HEK293 (cell line): ENCODE results near the gene FBXO42.
A peak's percentile ranks its signal among the peaks of the same experiment; 100 is the strongest.

Source experiments
- CTCF ChIA-PET: fragments of 350-600 bp; formaldehyde crosslinking; extraction: SDS; loops from one replicate; lab custom pipeline; 2021; ENCODE audit warnings: antibody characterized with exemption; lab: Yijun Ruan, JAX
- POLR2A ChIA-PET: fragments of 300-600 bp; formaldehyde crosslinking; extraction: SDS; loops from one replicate; lab custom pipeline; 2020; ENCODE audit warnings: antibody characterized with exemption, inconsistent platforms; lab: Yijun Ruan, JAX
- H3K27ac ChIP-seq: fragments of 200-500 bp; sonication (Bioruptor generic); 2 replicates; pipeline ENCODE4 v1.5.1; 2014; ENCODE audit warnings: low read depth, low read length, control low read depth, inconsistent platforms; ENCODE audit errors: extremely low read depth
- H3K36me3 ChIP-seq, 2 experiments: fragments of 200-500 bp in 1 of 2; sonication (Bioruptor generic) in 1 of 2; 1 replicate in 1 of 2; 2 replicates in 1 of 2; pipeline ENCODE4 v1.5.1; 2014 to 2017; ENCODE audit warnings: inconsistent platforms in 2 of 2, low read length in 2 of 2; ENCODE audit not compliant: control insufficient read depth in 2 of 2, insufficient read depth in 1 of 2
- H3K4me1 ChIP-seq: fragments of 200-500 bp; sonication (Bioruptor generic); 2 replicates; pipeline ENCODE4 v1.5.1; 2014; ENCODE audit warnings: mild to moderate bottlenecking, low read length, inconsistent platforms; ENCODE audit not compliant: control insufficient read depth, insufficient read depth
- H3K4me3 ChIP-seq: 2 replicates; pipeline ENCODE4 v1.5.1; 2011; ENCODE audit warnings: low read depth, mild to moderate bottlenecking, control low read depth, low read length, moderate library complexity
- H3K9me3 ChIP-seq: fragments of 200-500 bp; sonication (Bioruptor generic); 2 replicates; pipeline ENCODE4 v1.5.1; 2014; ENCODE audit warnings: low read depth, low read length, inconsistent platforms; ENCODE audit not compliant: control insufficient read depth, insufficient read depth
- EGR2 ChIP-seq: fragments of 450-650 bp; formaldehyde crosslinking; IDR thresholded peaks from 2 replicates; pipeline ENCODE4 v1.5.1; 2016; ENCODE audit warnings: low read depth, missing biosample characterization, missing genetic modification characterization
- GLIS1 ChIP-seq: fragments of 450-650 bp; formaldehyde crosslinking; IDR thresholded peaks from 2 replicates; pipeline ENCODE4 v1.5.1; 2016; ENCODE audit warnings: missing biosample characterization, missing genetic modification characterization
- HIC1 ChIP-seq: fragments of 450-650 bp; formaldehyde crosslinking; IDR thresholded peaks from 2 replicates; pipeline ENCODE4 v1.5.1; 2016; ENCODE audit warnings: missing biosample characterization, missing genetic modification characterization
- HOXD13 ChIP-seq: sonication (generic); formaldehyde crosslinking; IDR thresholded peaks from 2 replicates; pipeline ENCODE4 v1.8.0; 2022; ENCODE audit warnings: missing genetic modification reagents, borderline replicate concordance
- INSM2 ChIP-seq: fragments of 450-650 bp; formaldehyde crosslinking; IDR thresholded peaks from 2 replicates; pipeline ENCODE4 v1.5.1; 2016; ENCODE audit warnings: missing biosample characterization, missing genetic modification characterization
- KLF10 ChIP-seq: fragments of 450-650 bp; IDR thresholded peaks from 2 replicates; pipeline ENCODE4 v1.5.1; 2018; ENCODE audit warnings: missing biosample characterization, mild to moderate bottlenecking, missing genetic modification characterization
- KLF16 ChIP-seq: fragments of 450-650 bp; formaldehyde crosslinking; IDR thresholded peaks from 2 replicates; pipeline ENCODE4 v1.5.1; 2017; ENCODE audit warnings: missing biosample characterization, missing genetic modification characterization
- OSR2 ChIP-seq: fragments of 450-650 bp; formaldehyde crosslinking; IDR thresholded peaks from 2 replicates; pipeline ENCODE4 v1.5.1; 2016; ENCODE audit warnings: missing biosample characterization, missing genetic modification characterization
- ZFP69B ChIP-seq: fragments of 450-650 bp; formaldehyde crosslinking; IDR thresholded peaks from 2 replicates; pipeline ENCODE4 v1.5.1; 2016; ENCODE audit warnings: missing biosample characterization, missing genetic modification characterization
- ZIC2 ChIP-seq: fragments of 450-650 bp; formaldehyde crosslinking; IDR thresholded peaks from 2 replicates; pipeline ENCODE4 v1.5.1; 2016; ENCODE audit warnings: missing biosample characterization, missing genetic modification characterization
- ZNF214 ChIP-seq: fragments of 450-650 bp; formaldehyde crosslinking; IDR thresholded peaks from 2 replicates; pipeline ENCODE4 v1.5.1; 2017; ENCODE audit warnings: missing biosample characterization, mild to moderate bottlenecking, missing genetic modification characterization, borderline replicate concordance
- ZNF341 ChIP-seq: fragments of 450-650 bp; formaldehyde crosslinking; IDR thresholded peaks from 2 replicates; pipeline ENCODE4; 2016; ENCODE audit warnings: low read depth, missing biosample characterization, missing genetic modification characterization
- ZNF37A ChIP-seq: fragments of 450-650 bp; IDR thresholded peaks from 2 replicates; pipeline ENCODE4 v1.5.1; 2018; ENCODE audit warnings: missing biosample characterization, missing genetic modification characterization
- ZNF596 ChIP-seq: fragments of 450-650 bp; IDR thresholded peaks from 2 replicates; pipeline ENCODE4 v1.5.0; 2018; ENCODE audit warnings: missing biosample characterization, mild to moderate bottlenecking, missing genetic modification characterization, moderate library complexity
- ZNF701 ChIP-seq: fragments of 450-650 bp; formaldehyde crosslinking; IDR thresholded peaks from 2 replicates; pipeline ENCODE4 v1.5.1; 2016; ENCODE audit warnings: missing biosample characterization, missing genetic modification characterization
- ZNF843 ChIP-seq: fragments of 450-650 bp; formaldehyde crosslinking; IDR thresholded peaks from 2 replicates; pipeline ENCODE4 v1.5.1; 2016; ENCODE audit warnings: missing biosample characterization, missing genetic modification characterization
- TF ChIP-seq, protein P1 (sequence below): fragments of 450-650 bp; formaldehyde crosslinking; IDR thresholded peaks from 2 replicates; pipeline ENCODE4 v1.5.1; 2016; ENCODE audit warnings: missing biosample characterization, missing genetic modification characterization, borderline replicate concordance

Gene FBXO42

DNA sequence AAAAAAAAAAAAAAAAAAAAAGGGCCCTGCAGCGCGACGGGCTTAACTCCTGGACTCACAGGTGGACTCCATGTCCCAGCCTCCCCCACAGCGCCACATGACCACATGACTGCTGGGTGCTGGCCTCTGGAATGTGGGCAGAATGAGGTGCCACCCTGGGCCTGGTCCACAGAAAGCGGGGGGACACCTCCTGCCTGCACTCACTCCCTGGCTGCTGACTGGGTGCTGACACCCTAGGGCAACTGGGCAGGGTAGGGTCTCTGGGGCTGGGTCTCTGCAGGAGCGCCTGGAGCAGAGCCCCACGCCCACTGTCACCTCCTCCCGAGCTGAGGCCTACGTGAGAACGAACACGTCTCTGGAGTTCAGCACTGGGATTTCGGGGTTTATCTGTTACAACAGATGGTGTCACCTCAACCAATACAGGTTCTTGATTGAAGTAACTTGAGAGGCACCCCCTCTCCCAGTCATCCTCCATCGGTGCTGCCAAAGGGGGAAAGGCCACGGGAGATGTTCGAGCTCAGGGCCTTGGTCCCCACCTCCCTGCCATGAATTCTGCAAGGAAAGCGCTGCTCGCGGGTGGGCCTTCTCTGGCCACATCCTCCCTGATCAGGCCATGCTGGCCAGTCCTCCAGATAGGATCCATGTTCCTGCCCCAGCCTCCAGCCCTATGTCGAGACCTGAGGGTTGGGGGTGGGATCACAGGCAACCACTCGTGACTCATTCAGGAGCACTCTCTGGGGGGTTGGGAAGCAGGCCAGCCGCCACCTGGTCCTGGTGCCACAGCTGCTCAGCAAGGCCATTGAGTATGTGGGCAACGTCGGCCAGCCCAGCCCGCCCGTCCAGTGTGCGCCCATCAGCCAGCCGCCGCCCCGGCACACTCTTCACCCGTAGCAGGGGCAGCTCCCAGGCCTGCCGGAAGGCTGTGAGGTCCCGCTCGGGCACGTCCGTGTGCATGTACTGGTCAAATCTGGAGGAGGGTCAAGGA is 120.7 kb downstream of the FBXO42 start:
- ChIA-PET CTCF (interaction anchor here (0.6 kb wide), 1 partner anchor 387 kb away, joined by 3 read pairs; no protein-coding TSS in a partner anchor), POLR2A (interaction anchor here (0.5 to 0.8 kb wide), 3 partner anchors 25 to 164 kb away, joined by 3 read pairs; no protein-coding TSS in a partner anchor)
- Histone ChIP-seq H3K4me3 (no peak overlapping the region), H3K4me1 (0 out of 2 replicates have a peak, but pooled peaks cover 2% of the 10 kb centered on the region), H3K36me3 (peaks cover 0 to 25% of the 10 kb centered on the region in 2 experiments; a peak in 1 of 3 replicates)
- TF ChIP-seq HIC1 (tag by site-specific recombination) (no peak), ZIC2 (tag by site-specific recombination) (0 out of 2 replicates have a peak, but pooled peaks have one; percentile 7), EGR2 (tag by site-specific recombination) (no peak)
- TF ChIP-seq, all 188 proteins: peak for 1
- no peak overlapping the region for H3K27ac ChIP-seq
- no peaks in the 10 kb centered on the region for H3K9me3 ChIP-seq

GRCh38 chr1:16230744-16231143 is 121.5 kb downstream of the FBXO42 start:
- H3K9me3 ChIP-seq: no peaks in the 10 kb centered on the region
- no peak overlapping the region for H3K27ac ChIP-seq
- H3K36me3 ChIP-seq: peaks cover 0 to 25% of the 10 kb centered on the region in 2 experiments; a peak in 1 of 3 replicates
- ChIA-PET CTCF (interaction anchor here (0.6 kb wide), 1 partner anchor 386 kb away, joined by 3 read pairs; no protein-coding TSS in a partner anchor), POLR2A (interaction anchor here (0.6 kb wide), 1 partner anchor 24 kb away, joined by 3 read pairs; no protein-coding TSS in a partner anchor)
- no peaks in the 10 kb centered on the region for H3K4me1 ChIP-seq
- H3K4me3 ChIP-seq: no peak overlapping the region
- TF ChIP-seq ZNF596 (tag by site-specific recombination) (no peak), ZIC2 (tag by site-specific recombination) (peak; percentile 89), ZNF341 (tag by site-specific recombination) (no peak), GLIS1 (tag by site-specific recombination) (peak; percentile 25), HOXD13 (CRISPR knock-in tag) (no peak), ZFP69B (no peak), OSR2 (tag by site-specific recombination) (no peak), KLF10 (tag by site-specific recombination) (no peak), INSM2 (tag by site-specific recombination) (no peak), ZNF843 (tag by site-specific recombination) (no peak), ZNF214 (tag by site-specific recombination) (no peak), HIC1 (tag by site-specific recombination) (no peak), ZNF701 (tag by site-specific recombination) (no peak), ZNF37A (tag by site-specific recombination) (no peak), KLF16 (tag by site-specific recombination) (no peak)
- TF ChIP-seq, protein P1, sequence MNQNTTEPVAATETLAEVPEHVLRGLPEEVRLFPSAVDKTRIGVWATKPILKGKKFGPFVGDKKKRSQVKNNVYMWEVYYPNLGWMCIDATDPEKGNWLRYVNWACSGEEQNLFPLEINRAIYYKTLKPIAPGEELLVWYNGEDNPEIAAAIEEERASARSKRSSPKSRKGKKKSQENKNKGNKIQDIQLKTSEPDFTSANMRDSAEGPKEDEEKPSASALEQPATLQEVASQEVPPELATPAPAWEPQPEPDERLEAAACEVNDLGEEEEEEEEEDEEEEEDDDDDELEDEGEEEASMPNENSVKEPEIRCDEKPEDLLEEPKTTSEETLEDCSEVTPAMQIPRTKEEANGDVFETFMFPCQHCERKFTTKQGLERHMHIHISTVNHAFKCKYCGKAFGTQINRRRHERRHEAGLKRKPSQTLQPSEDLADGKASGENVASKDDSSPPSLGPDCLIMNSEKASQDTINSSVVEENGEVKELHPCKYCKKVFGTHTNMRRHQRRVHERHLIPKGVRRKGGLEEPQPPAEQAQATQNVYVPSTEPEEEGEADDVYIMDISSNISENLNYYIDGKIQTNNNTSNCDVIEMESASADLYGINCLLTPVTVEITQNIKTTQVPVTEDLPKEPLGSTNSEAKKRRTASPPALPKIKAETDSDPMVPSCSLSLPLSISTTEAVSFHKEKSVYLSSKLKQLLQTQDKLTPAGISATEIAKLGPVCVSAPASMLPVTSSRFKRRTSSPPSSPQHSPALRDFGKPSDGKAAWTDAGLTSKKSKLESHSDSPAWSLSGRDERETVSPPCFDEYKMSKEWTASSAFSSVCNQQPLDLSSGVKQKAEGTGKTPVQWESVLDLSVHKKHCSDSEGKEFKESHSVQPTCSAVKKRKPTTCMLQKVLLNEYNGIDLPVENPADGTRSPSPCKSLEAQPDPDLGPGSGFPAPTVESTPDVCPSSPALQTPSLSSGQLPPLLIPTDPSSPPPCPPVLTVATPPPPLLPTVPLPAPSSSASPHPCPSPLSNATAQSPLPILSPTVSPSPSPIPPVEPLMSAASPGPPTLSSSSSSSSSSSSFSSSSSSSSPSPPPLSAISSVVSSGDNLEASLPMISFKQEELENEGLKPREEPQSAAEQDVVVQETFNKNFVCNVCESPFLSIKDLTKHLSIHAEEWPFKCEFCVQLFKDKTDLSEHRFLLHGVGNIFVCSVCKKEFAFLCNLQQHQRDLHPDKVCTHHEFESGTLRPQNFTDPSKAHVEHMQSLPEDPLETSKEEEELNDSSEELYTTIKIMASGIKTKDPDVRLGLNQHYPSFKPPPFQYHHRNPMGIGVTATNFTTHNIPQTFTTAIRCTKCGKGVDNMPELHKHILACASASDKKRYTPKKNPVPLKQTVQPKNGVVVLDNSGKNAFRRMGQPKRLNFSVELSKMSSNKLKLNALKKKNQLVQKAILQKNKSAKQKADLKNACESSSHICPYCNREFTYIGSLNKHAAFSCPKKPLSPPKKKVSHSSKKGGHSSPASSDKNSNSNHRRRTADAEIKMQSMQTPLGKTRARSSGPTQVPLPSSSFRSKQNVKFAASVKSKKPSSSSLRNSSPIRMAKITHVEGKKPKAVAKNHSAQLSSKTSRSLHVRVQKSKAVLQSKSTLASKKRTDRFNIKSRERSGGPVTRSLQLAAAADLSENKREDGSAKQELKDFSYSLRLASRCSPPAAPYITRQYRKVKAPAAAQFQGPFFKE (tag by site-specific recombination): no peak
